GM12891 (cell line): ENCODE data around the gene CSTPP1.

Experiments used
- PAX5 ChIP-seq: IDR thresholded peaks from 2 replicates; pipeline ENCODE4 v1.6.1; 2011; ENCODE audit warnings: low read length, moderate library complexity, mild to moderate bottlenecking; ENCODE audit not compliant: insufficient read depth, severe bottlenecking
- POLR2A ChIP-seq: IDR thresholded peaks from 2 replicates; pipeline ENCODE4 v1.6.1; 2011; ENCODE audit warnings: low read depth, low read length, control low read depth
- POLR2AphosphoS5 ChIP-seq: IDR thresholded peaks from 2 replicates; pipeline ENCODE4 v1.6.1; 2011; ENCODE audit warnings: low read depth, low read length, control low read depth
- SPI1 ChIP-seq: IDR thresholded peaks from 2 replicates; pipeline ENCODE4 v1.6.1; 2011; ENCODE audit warnings: low read depth, low read length, control low read depth
- TAF1 ChIP-seq: IDR thresholded peaks from 2 replicates; pipeline ENCODE4 v1.6.1; 2011; ENCODE audit warnings: low read depth, low read length, control low read depth

DNA sequence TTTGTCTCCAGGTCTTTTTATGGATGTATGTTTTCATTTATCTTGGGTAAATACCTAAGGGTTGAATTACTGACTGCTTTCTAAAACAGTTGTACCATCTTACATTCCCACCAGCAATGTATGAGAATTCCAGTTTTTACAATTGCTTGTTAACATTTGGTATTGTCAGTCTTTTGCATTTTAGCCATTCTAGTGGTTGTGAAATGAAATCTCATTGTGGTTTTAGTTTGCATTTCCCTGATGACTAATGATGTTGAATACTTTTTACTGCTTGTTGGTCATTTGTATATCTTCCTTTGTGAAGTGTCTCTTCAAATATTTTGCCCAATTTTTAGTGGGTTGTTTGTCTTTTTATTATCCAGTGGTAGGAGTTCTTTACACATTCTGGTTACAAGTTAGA is 147.4 kb downstream of the CSTPP1 start:
- no peak for TF ChIP-seq POLR2A
- no peak for TF ChIP-seq POLR2AphosphoS5
- TF ChIP-seq TAF1, result no peak
- TF ChIP-seq PAX5, result no peak
- TF ChIP-seq SPI1, result no peak
